NCI-H1048 (cell line): ENCODE measurements around the gene DAPK1.

Experiments
- DNase-seq: peaks from one replicate; lab custom pipeline; 2025; lab: John Stamatoyannopoulos, UW

DAPK1 gene

DNA sequence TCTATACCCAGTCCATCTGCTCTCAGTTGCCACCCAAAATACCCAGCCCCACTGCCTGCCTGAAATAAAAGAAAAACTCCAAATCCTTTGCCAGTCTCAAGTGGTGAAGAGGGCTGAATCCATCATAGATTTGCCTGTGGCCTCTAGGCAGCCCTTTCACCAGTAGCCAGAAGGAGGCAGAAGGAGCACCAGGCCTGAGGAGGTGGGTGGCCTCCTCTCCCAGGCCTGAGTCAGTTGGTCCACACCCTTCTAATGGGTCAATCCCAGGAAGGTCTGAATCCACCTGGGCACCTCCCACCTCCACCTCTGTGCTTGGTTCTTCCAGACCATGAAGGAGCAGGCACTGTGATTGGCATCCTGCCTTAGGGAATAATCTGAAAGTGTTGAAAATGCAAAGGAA is 97.0 kb downstream of the DAPK1 start:
- DNase-seq: no peak

- DNase-seq: no peak
Measured at GRCh38 chr9:87595610-87596009, 97.9 kb downstream of the DAPK1 start.

GRCh38 chr9:87596862-87597261 is 99.2 kb downstream of the DAPK1 start:
- no peak for DNase-seq

DNA sequence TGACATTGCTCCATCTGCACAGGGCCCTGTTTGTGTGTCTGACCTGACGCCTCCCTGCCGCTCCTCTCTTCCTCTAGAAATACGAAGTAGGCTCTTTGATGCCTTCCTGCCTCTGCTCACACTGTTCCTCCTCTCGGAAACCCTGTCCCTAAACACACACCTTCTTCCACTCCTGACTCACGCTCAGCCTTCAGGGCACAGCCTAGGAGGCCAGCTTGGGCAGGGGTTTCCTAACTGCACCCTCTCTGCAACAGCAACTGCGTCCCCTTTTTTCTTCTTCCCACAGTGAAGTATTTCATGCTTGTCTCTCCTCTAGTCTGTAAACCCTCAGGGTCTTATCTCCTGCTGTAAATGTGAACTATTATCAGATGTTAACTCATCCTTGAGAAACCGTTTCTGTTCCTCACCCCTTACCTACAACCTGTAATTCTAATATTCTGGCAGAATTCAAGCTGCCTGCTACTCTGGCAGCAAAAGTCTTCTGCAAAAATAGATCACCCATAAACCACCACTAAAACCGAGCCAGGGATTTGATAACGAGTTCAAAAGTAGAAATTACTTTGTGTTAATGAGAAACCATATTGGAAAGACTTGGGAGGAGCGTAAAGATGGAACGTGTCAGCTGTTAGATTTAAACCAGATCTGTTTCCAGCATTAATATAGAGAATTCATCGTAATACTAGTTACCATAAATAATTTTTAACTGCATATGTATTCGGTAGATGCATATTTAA is 100.2 kb downstream of the DAPK1 start:
- DNase-seq: no peak

- no peak for DNase-seq
Measured at GRCh38 chr9:87599901-87600610, 102.4 kb downstream of the DAPK1 start.

GRCh38 chr9:87601176-87601575 is 103.5 kb downstream of the DAPK1 start:
- DNase-seq: no peak

DNA sequence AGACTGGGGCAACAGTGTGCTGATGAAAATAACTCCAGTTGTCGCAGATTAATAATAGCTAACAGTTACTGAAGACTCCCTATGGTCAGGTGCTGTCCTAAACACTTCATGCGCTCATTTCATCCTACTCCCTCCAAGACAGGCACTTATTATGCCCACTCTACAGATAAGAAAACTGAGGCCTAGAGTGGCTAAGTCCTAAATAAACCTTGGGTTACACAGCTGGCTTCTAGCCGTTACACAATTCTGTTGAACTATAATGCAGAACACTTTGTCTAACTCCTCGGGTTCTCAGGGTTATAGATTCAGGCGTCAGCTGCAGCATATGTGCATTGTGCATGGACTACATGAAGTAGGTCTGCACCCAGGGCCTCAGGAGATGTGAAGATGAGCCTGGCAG is 103.9 kb downstream of the DAPK1 start:
- no peak for DNase-seq

DNA sequence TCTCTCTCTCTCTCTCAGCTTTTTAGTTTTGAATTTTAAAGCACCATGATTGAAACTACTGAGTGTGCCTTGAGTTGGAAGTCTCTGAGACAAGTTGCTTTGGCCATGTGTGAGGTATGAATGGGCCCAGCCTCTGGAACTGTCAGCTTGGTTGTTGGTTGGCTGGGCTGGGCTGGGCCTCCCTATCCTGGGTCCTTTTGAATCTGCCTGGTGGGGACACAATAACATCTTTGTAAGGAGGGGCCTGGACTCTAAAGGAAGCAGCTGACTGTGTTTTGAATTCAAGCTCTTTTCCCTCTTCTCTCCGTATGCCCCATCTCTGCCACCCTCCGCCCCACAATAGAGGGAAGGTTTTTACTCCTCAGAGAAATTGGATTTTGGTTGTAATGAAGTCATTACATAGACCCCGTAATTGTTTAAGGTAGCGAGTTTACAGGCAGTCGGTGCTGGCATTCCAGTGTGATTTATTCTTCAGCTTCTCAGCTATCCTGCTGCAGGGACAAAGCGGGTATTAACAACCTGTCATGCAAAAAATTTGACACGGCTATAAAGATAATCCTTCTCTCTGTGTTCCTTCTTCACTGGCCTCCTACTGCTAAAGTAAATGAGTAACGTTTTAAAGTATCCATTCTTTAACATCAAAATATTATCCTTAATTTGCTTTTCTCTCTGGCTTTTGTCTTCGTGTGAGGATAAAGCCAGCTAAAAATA is 105.4 kb downstream of the DAPK1 start:
- DNase-seq: no peak

- DNase-seq: no peak
Measured at GRCh38 chr9:87603854-87604490, 106.3 kb downstream of the DAPK1 start.

GRCh38 chr9:87604886-87605588 is 107.4 kb downstream of the DAPK1 start:
- DNase-seq: no peak

GRCh38 chr9:87605676-87606075 is 108.0 kb downstream of the DAPK1 start:
- no peak for DNase-seq

GRCh38 chr9:87606841-87607521 is 109.3 kb downstream of the DAPK1 start:
- DNase-seq: no peak

GRCh38 chr9:87607859-87608258 is 110.2 kb downstream of the DAPK1 start:
- no peak for DNase-seq

DNA sequence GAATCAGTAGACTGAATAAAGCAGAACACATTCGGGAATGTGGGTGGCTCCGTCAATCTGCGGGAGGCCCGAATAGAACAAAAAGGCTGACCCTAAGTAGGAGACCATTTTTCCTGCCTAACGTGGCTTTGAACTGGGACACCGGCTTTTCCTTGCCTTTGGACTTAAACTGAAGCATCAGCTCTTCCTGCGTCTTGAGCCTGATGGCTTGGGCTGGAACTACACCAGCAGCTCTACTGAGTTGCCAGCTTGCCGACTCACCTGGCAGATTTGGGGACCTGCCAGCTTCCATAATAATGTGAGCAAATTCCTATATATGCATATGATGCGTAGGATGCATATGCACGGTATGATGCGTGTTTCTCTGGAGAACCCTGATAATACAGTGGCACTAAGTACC is 111.3 kb downstream of the DAPK1 start:
- no peak for DNase-seq

DNA sequence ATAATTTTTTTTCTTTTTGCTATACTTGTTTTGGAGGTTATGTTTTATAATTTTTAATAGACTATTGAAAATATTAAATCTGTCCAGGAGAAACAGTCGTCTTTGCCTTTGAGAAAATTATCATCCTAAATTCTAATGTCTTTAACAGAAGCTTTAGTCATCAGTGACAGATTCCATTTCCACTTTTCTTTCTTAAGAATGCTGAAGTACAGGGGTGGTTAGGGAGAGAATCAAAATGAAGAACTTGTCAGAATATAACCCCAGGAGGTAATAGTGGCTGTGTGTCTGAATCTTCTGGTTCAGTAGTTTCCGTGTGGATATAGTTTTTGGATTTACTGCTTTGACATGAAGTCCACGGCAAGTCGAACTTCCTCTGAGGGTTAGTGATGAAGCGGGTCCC is 111.8 kb downstream of the DAPK1 start:
- DNase-seq: no peak

GRCh38 chr9:87610200-87611155 is 112.8 kb downstream of the DAPK1 start:
- no peak for DNase-seq

- DNase-seq: no peak
Measured at GRCh38 chr9:87611776-87612175, 114.1 kb downstream of the DAPK1 start.

GRCh38 chr9:87612536-87612935 is 114.9 kb downstream of the DAPK1 start:
- no peak for DNase-seq

DNA sequence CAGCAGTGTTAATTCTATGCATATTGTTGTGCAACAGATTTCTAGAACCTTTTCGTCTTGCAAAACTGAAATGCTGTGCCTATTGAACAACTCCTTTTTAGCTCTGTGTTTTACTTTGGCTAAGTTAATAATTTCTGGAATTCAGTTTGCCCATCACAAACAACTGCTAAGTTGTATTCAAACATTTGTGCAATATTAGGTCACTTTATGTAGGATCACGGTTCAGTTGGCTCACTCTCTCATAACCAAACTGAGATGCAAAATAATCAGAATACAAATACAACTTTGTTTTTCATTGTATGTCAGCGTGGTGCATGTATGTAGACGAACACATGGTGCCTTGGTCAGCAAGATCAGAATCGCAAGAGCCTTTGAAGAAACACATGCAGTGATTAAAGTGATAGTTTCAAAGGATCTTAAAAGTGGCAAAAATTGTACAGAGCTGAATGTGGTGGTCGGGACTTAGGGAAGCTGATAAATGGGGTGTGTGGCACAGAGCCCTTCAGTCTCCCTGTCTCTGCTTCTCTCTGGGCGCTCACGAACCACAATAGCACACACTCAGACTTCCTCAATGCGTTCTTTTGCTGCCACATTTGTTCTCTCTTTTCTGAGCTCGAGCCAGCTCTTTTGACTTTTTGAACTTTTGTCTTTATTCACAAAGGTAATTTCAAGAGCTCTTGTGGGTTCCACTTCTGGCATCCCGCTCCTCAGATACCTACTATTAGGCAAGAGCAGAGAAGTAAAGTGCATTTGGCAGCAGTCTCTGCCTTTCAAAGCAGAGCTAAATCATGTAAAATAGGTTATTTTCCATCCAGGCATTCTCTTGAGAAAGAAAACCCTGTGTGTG is 115.8 kb downstream of the DAPK1 start:
- no peak for DNase-seq
